OCI-LY1 (cell line): Measurements from ENCODE around the gene ETV7.

ENCODE experiments used
- H2AFZ ChIP-seq: fragments of 200-600 bp; sonication (generic), shearing (Covaris generic); 2 replicates; pipeline ENCODE4 v1.6.0; 2014; ENCODE audit warnings: antibody characterized with exemption, mild to moderate bottlenecking, low read length
- H3F3A ChIP-seq: fragments of 200-600 bp; sonication (generic), shearing (Covaris generic); 2 replicates; pipeline ENCODE4 v1.6.0; 2014; ENCODE audit warnings: mild to moderate bottlenecking, antibody characterized with exemption, low read length, moderate library complexity; ENCODE audit not compliant: insufficient read depth
- H3K27ac ChIP-seq: fragments of 200-600 bp; sonication (generic); 2 replicates; pipeline ENCODE4 v1.5.1; 2014; ENCODE audit warnings: low read length, mixed run types, mild to moderate bottlenecking, low read depth; ENCODE audit not compliant: poor library complexity, severe bottlenecking
- H3K27me3 ChIP-seq: fragments of 200-600 bp; sonication (generic); 2 replicates; pipeline ENCODE4 v1.6.0; 2014; ENCODE audit warnings: antibody characterized with exemption, mild to moderate bottlenecking, low read length, moderate library complexity; ENCODE audit not compliant: insufficient read depth
- H3K36me3 ChIP-seq: fragments of 200-600 bp; sonication (generic); 2 replicates; pipeline ENCODE4 v1.6.1; 2014; ENCODE audit warnings: mild to moderate bottlenecking, antibody characterized with exemption, low read length, moderate library complexity, mixed read lengths; ENCODE audit not compliant: insufficient read depth
- H3K4me1 ChIP-seq: fragments of 200-600 bp; sonication (generic); 2 replicates; pipeline ENCODE4 v1.5.1; 2014; ENCODE audit warnings: mild to moderate bottlenecking, low read length, moderate library complexity; ENCODE audit not compliant: insufficient read depth, severe bottlenecking
- H3K4me2 ChIP-seq: fragments of 200-600 bp; sonication (generic), shearing (Covaris generic); 2 replicates; pipeline ENCODE4 v1.6.1; 2014; ENCODE audit warnings: low read length
- H3K4me3 ChIP-seq: fragments of 200-600 bp; sonication (generic); 2 replicates; pipeline ENCODE4 v1.5.1; 2014; ENCODE audit warnings: low read length, low read depth, mild to moderate bottlenecking, mixed read lengths; ENCODE audit not compliant: poor library complexity, severe bottlenecking
- H3K79me2 ChIP-seq: fragments of 200-600 bp; shearing (Covaris generic); 2 replicates; pipeline ENCODE4 v1.6.1; 2016; ENCODE audit warnings: mixed run types, low read length, mixed read lengths; ENCODE audit not compliant: insufficient read depth
- H3K9ac ChIP-seq: fragments of 200-600 bp; sonication (generic), shearing (Covaris generic); 2 replicates; pipeline ENCODE4 v1.6.1; 2014; ENCODE audit warnings: mild to moderate bottlenecking, low read length, mixed read lengths
- H3K9me2 ChIP-seq: fragments of 200-600 bp; sonication (generic), shearing (Covaris generic); 2 replicates; pipeline ENCODE4 v1.6.1; 2014; ENCODE audit warnings: low read depth, mild to moderate bottlenecking, low read length, mixed read lengths
- H3K9me3 ChIP-seq: fragments of 200-600 bp; shearing (Covaris generic); 2 replicates; pipeline ENCODE4 v1.6.1; 2014; ENCODE audit warnings: low read length, mixed read lengths
- H4K20me1 ChIP-seq: fragments of 200-600 bp; sonication (generic), shearing (Covaris generic); 2 replicates; pipeline ENCODE4 v1.6.0; 2016; ENCODE audit warnings: mild to moderate bottlenecking, low read length; ENCODE audit not compliant: insufficient read depth
- CTCF ChIP-seq: fragments of 200-600 bp; sonication (generic), shearing (Covaris generic); IDR thresholded peaks from 2 replicates; pipeline ENCODE4 v1.5.1; 2017; ENCODE audit warnings: mild to moderate bottlenecking, antibody characterized with exemption, low read length, moderate library complexity, mixed read lengths
- EZH2 ChIP-seq: fragments of 200-600 bp; sonication (generic), shearing (Covaris generic); IDR thresholded peaks from 2 replicates; pipeline ENCODE4 v1.8.0; 2017; ENCODE audit warnings: borderline replicate concordance, mixed run types, mild to moderate bottlenecking, antibody characterized with exemption, low read length, moderate library complexity, mixed read lengths

ETV7 gene

GRCh38 chr6:36370638-36371037 is 16.8 kb downstream of the ETV7 start:
- H3K4me2 ChIP-seq, result no peak overlapping the region
- H3K9ac ChIP-seq, result no peak overlapping the region
- H3K27me3 ChIP-seq, result peaks cover 7% of the 10 kb centered on the region; the same call in 1 of the 2 replicates
- H3K36me3 ChIP-seq, result no peaks in the 10 kb centered on the region
- no peaks in the 10 kb centered on the region for H3F3A ChIP-seq
- no peaks in the 10 kb centered on the region for H3K9me2 ChIP-seq
- H3K27ac ChIP-seq, result no peak overlapping the region
- no peaks in the 10 kb centered on the region for H4K20me1 ChIP-seq
- H3K4me3 ChIP-seq, result no peak overlapping the region
- no peaks in the 10 kb centered on the region for H3K4me1 ChIP-seq
- H3K9me3 ChIP-seq, result no peaks in the 10 kb centered on the region
- H3K79me2 ChIP-seq, result no peaks in the 10 kb centered on the region
- no peak for TF ChIP-seq EZH2
- TF ChIP-seq CTCF, result no peak
- H2AFZ ChIP-seq, result no peak overlapping the region

- Histone ChIP-seq H3K27ac (no peak overlapping the region), H2AFZ (no peak overlapping the region)
- TF ChIP-seq CTCF (no peak), EZH2 (no peak)
These were observed 18.3 kb downstream of the ETV7 start for GRCh38 chr6:36368921-36369865.

GRCh38 chr6:36368421-36368820 is 19.0 kb downstream of the ETV7 start:
- Histone ChIP-seq H3F3A (no peaks in the 10 kb centered on the region), H3K9me2 (no peaks in the 10 kb centered on the region), H3K4me1 (no peaks in the 10 kb centered on the region), H3K79me2 (no peaks in the 10 kb centered on the region), H3K4me2 (no peak overlapping the region), H3K27me3 (peaks cover 7% of the 10 kb centered on the region; the same call in 1 of the 2 replicates), H4K20me1 (no peaks in the 10 kb centered on the region), H3K9me3 (no peaks in the 10 kb centered on the region), H3K27ac (no peak overlapping the region), H2AFZ (no peak overlapping the region), H3K9ac (no peak overlapping the region), H3K36me3 (no peaks in the 10 kb centered on the region), H3K4me3 (no peak overlapping the region)
- TF ChIP-seq EZH2 (no peak), CTCF (no peak)

More at GRCh38 chr6:36368921-36369865, 18.3 kb downstream of the ETV7 start:
- Histone ChIP-seq H3K36me3 (no peaks in the 10 kb centered on the region), H3K4me3 (no peak overlapping the region), H3K4me1 (no peaks in the 10 kb centered on the region), H3K4me2 (no peak overlapping the region), H3K9ac (no peak overlapping the region), H3K27me3 (peaks cover 7% of the 10 kb centered on the region; the same call in 1 of the 2 replicates), H3K9me3 (no peaks in the 10 kb centered on the region), H3K9me2 (no peaks in the 10 kb centered on the region), H4K20me1 (no peaks in the 10 kb centered on the region), H3K79me2 (no peaks in the 10 kb centered on the region), H3F3A (no peaks in the 10 kb centered on the region)
